ENCODE data around the gene TNS2.

Gene TNS2

DNA sequence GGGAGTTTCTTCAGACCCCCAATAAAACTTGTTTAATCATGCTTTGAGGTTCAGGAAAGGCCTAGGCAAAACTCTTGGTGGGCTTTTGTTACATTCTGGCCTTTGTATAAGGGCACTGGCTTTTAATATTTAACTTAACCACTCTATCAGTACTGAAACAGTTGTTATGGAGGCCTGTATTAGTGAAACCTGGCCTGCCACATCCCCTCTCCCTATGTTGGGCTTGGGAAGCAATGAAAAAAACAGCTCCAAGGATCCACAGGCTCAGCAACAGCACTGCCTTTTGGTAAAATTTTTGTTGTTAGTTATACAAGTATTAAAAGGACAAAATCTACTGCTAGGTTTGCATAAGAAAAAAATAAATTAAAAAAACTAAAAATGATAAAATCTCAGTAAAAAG is 64.1 kb downstream of the TNS2 start:
- no peak for DNase-seq

All from stimulated activated CD4-positive, alpha-beta T cell treated with anti-CD3 and anti-CD28 coated beads, Interleukin-4, amount 100 ng/mL, for 24 hours (primary cell).